ENCODE data around the gene DVL1.
"Not testable (repeated sequence)": the region's sequence is repeated elsewhere in the genome, so short reads cannot be mapped to it uniquely, and the experiment has no call there.

Gene DVL1

GRCh38 chr1:1390675-1391074 is 41.5 kb upstream of the DVL1 start:
- H2AFZ ChIP-seq (ENCODE audit: low read depth, low read length) = no peak overlapping the region
- H3K4me1 ChIP-seq (ENCODE audit: low read length) = no peaks in the 10 kb centered on the region
- no peak overlapping the region for H3K4me3 ChIP-seq (ENCODE audit: low read length)
- peaks cover 27% of the 10 kb centered on the region for H3K79me2 ChIP-seq (ENCODE audit: low read length)
- no peaks in the 10 kb centered on the region for H4K20me1 ChIP-seq (ENCODE audit: insufficient read depth, low read length)
- no peak overlapping the region for H3K4me2 ChIP-seq (ENCODE audit: low read length)
- H3K9ac ChIP-seq (ENCODE audit: low read length) = no peak overlapping the region
- H3K9me3 ChIP-seq (ENCODE audit: insufficient read depth, low read length) = no peaks in the 10 kb centered on the region
- TF ChIP-seq CTCF (IDR thresholded peaks at IDR 0.05; ENCODE audit: low read depth, low read length) (no peak), EZH2phosphoT487 (IDR thresholded peaks at IDR 0.05; ENCODE audit: low read depth) (no peak)
- no peaks in the 10 kb centered on the region for H3K27me3 ChIP-seq (ENCODE audit: low read depth, low read length)
- H3K27ac ChIP-seq (ENCODE audit: low read length) = no peak overlapping the region
- H3K36me3 ChIP-seq (replicated peaks; ENCODE audit: low read depth, low read length) = peaks cover 80% of the 10 kb centered on the region

- TF ChIP-seq CTCF (IDR thresholded peaks at IDR 0.05; ENCODE audit: low read depth, low read length) (no peak), EZH2phosphoT487 (IDR thresholded peaks at IDR 0.05; ENCODE audit: low read depth) (no peak)
- no peak overlapping the region for H3K9ac ChIP-seq (ENCODE audit: low read length)
Observed at GRCh38 chr1:1388078-1388472, 38.9 kb upstream of the DVL1 start.

GRCh38 chr1:1387098-1388077 is 38.2 kb upstream of the DVL1 start:
- H3K27ac ChIP-seq (ENCODE audit: low read length) = no peak overlapping the region
- peaks cover 61% of the 10 kb centered on the region for H3K36me3 ChIP-seq (replicated peaks; ENCODE audit: low read depth, low read length)
- no peak overlapping the region for H3K9ac ChIP-seq (ENCODE audit: low read length)
- no peak overlapping the region for H3K4me2 ChIP-seq (ENCODE audit: low read length)
- no peak overlapping the region for H2AFZ ChIP-seq (ENCODE audit: low read depth, low read length)
- no peak overlapping the region for H3K4me3 ChIP-seq (ENCODE audit: low read length)
- H3K9me3 ChIP-seq (ENCODE audit: insufficient read depth, low read length) = no peaks in the 10 kb centered on the region
- no peaks in the 10 kb centered on the region for H4K20me1 ChIP-seq (ENCODE audit: insufficient read depth, low read length)
- TF ChIP-seq EZH2phosphoT487 (IDR thresholded peaks at IDR 0.05; ENCODE audit: low read depth) (no peak), CTCF (IDR thresholded peaks at IDR 0.05; ENCODE audit: low read depth, low read length) (no peak)
- peaks cover 13% of the 10 kb centered on the region for H3K79me2 ChIP-seq (ENCODE audit: low read length)
- H3K27me3 ChIP-seq (ENCODE audit: low read depth, low read length) = no peaks in the 10 kb centered on the region
- no peaks in the 10 kb centered on the region for H3K4me1 ChIP-seq (ENCODE audit: low read length)

More at GRCh38 chr1:1388078-1388472, 38.9 kb upstream of the DVL1 start:
- Histone ChIP-seq H3K27ac (ENCODE audit: low read length) (no peak overlapping the region), H3K27me3 (ENCODE audit: low read depth, low read length) (no peaks in the 10 kb centered on the region), H3K4me3 (ENCODE audit: low read length) (no peak overlapping the region), H3K9me3 (ENCODE audit: insufficient read depth, low read length) (no peaks in the 10 kb centered on the region), H3K4me1 (ENCODE audit: low read length) (no peaks in the 10 kb centered on the region), H4K20me1 (ENCODE audit: insufficient read depth, low read length) (no peaks in the 10 kb centered on the region), H3K4me2 (ENCODE audit: low read length) (no peak overlapping the region), H3K36me3 (replicated peaks; ENCODE audit: low read depth, low read length) (peaks cover 66% of the 10 kb centered on the region), H2AFZ (ENCODE audit: low read depth, low read length) (no peak overlapping the region), H3K79me2 (ENCODE audit: low read length) (peaks cover 13% of the 10 kb centered on the region; the same call in 1 of the 2 replicates)

DNA sequence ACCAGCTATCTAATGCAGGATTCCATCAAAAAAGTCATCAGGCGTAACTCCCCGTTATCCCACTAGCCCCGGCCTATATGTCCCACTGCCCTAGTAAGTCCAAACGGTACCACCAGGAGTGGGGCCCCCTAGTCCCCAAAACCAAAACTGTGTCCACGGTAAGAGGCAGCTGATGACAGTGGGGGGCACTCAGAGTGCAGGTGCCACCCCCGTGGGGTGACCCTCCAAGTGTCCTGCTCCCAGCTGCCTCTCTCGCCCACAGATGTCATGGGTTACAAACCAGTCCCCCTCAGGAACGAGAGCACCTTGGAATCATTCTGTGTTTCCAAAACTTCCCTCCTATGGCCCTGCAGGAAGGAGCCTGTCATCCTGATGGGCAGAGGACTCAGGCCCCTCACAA is 36.7 kb upstream of the DVL1 start:
- Histone ChIP-seq H3K9me3 (ENCODE audit: insufficient read depth, low read length) (no peaks in the 10 kb centered on the region), H3K9ac (ENCODE audit: low read length) (no peak overlapping the region), H2AFZ (ENCODE audit: low read depth, low read length) (no peak overlapping the region), H3K27me3 (ENCODE audit: low read depth, low read length) (no peaks in the 10 kb centered on the region), H4K20me1 (ENCODE audit: insufficient read depth, low read length) (no peaks in the 10 kb centered on the region), H3K4me2 (ENCODE audit: low read length) (no peak overlapping the region), H3K4me3 (ENCODE audit: low read length) (no peak overlapping the region), H3K79me2 (ENCODE audit: low read length) (peaks cover 23% of the 10 kb centered on the region), H3K36me3 (replicated peaks; ENCODE audit: low read depth, low read length) (peaks cover 53% of the 10 kb centered on the region), H3K4me1 (ENCODE audit: low read length) (no peaks in the 10 kb centered on the region), H3K27ac (ENCODE audit: low read length) (no peak overlapping the region)
- TF ChIP-seq EZH2phosphoT487 (IDR thresholded peaks at IDR 0.05; ENCODE audit: low read depth) (no peak), CTCF (IDR thresholded peaks at IDR 0.05; ENCODE audit: low read depth, low read length) (no peak)

- not testable (repeated sequence) for H3K4me1 ChIP-seq (ENCODE audit: low read length); H2AFZ ChIP-seq (ENCODE audit: low read depth, low read length); H3K27ac ChIP-seq (ENCODE audit: low read length); H3K9me3 ChIP-seq (ENCODE audit: insufficient read depth, low read length); H3K9ac ChIP-seq (ENCODE audit: low read length); H4K20me1 ChIP-seq (ENCODE audit: insufficient read depth, low read length); H3K27me3 ChIP-seq (ENCODE audit: low read depth, low read length); H3K4me2 ChIP-seq (ENCODE audit: low read length); H3K4me3 ChIP-seq (ENCODE audit: low read length)
- H3K36me3 ChIP-seq (replicated peaks; ENCODE audit: low read depth, low read length) = peaks cover 52% of the 10 kb centered on the region
- peaks cover 25% of the 10 kb centered on the region for H3K79me2 ChIP-seq (ENCODE audit: low read length)
Observed at GRCh38 chr1:1385339-1385738, 36.1 kb upstream of the DVL1 start.

All from OCI-LY3 (cell line).